HepG2 (cell line): Measurements from ENCODE around the gene ZDHHC7.

Experiments
- MIER2 ChIP-seq: IDR thresholded peaks from 2 replicates; pipeline ENCODE4 v1.6.1; 2016; ENCODE audit warnings: missing biosample characterization, missing genetic modification reagents
- NFYC ChIP-seq: IDR thresholded peaks from 2 replicates; pipeline ENCODE4 v1.6.1; 2016; ENCODE audit warnings: missing genetic modification reagents, missing compliant biosample characterization

GRCh38 chr16:85010446-85010930 lies 847 bp downstream of the ZDHHC7 start:
- TF ChIP-seq MIER2 (CRISPR knock-in tag) (no peak), NFYC (CRISPR knock-in tag) (no peak)
